Ureter (tissue), 1 donor: ENCODE results near the gene RIPOR3. TPM values are rescaled to one million over a fixed set of nuclear protein-coding genes. Genes with fewer than 3 reads are reported as not detected.

Experiments
- total RNA-seq: library from RNA; stranded (reverse); gene quantifications from one replicate; pipeline ENCODE4 v1.2.4, GENCODE V29; 2023
- donor health status: DM: yes; HTN: yes; CAD: no.

Gene RIPOR3
- total RNA-seq, 1 donor from 2014 or later, result 5.0 TPM

Other genes with a start within 250 kb of the RIPOR3 start
- gene PTPN1, start 181.2 kb downstream of the RIPOR3 start, total RNA-seq, result 33.6 TPM
- 27.0 TPM for gene PARD6B, start 40.0 kb upstream of the RIPOR3 start, total RNA-seq
- 12.2 TPM for gene BCAS4, start 103.5 kb upstream of the RIPOR3 start, total RNA-seq
- 127 TPM for gene ADNP, start 239.9 kb upstream of the RIPOR3 start, total RNA-seq